HuH-7.5 (cell line): ENCODE results near the gene KRTAP4-9.
"Not testable (repeated sequence)": the region's sequence is repeated elsewhere in the genome, so short reads cannot be mapped to it uniquely, and the experiment has no call there.

Experiments used
- DNase-seq: peaks from one replicate; pipeline ENCODE4 v3.0.0; 2011; ENCODE audit warnings: low spot score

KRTAP4-9 gene

DNA sequence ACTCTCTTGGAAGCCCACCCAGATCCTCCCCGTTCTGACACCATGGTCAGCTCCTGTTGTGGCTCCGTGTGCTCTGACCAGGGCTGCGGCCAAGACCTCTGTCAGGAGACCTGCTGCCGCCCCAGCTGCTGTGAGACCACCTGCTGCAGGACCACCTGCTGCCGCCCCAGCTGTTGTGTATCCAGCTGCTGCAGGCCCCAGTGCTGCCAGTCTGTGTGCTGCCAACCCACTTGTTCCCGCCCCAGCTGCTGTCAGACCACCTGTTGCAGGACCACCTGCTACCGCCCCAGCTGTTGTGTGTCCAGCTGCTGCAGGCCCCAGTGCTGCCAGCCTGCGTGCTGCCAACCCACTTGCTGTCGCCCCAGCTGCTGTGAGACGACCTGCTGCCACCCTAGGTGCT is at the start of gene KRTAP4-9:
TSS of gene KRTAP4-9 (plus strand) at position 43 of the 400 bp plus-strand sequence. CDS start at position 43, 0 bp downstream.
- not testable (repeated sequence) for DNase-seq

DNA sequence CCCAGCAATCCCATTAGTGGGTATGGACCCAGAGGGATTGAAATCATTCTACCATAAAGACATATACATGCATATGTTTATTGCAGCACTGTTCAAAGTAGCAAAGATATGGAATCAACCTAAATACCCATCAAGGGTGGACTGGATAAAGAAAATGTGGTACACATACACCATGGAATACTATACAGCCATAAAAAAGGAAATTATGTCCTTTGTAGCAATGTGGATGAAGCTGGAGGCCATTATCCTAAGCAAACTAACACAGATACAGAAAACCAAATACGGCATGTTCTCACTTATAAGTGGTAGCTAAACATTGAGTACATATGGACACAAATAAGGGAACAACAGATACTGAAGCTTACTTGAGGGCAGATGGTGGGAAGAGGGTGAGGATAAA is 47.6 kb upstream of the KRTAP4-9 start:
- DNase-seq = no peak

DNA sequence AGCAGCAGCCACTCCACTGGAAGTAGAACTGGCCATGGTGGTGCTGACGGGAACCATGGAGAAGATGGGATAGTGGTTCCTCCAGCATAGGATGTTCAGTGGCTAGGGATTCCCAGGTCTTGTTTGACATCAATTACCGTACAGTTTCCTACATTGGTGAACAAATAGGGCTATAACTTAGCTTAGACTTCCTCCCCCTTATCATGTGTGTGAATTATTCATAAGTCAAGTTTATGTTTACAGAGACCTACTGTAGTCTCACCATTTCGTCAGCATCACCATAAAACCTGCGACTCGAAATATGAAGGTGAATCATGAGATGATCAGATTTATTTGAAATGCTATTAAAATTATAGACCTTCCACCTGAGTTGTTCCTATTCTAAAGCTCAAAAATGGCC is 46.4 kb upstream of the KRTAP4-9 start:
- DNase-seq = no peak

- DNase-seq = not testable (repeated sequence)
Measured at GRCh38 chr17:41059276-41060051, 45.7 kb upstream of the KRTAP4-9 start.

DNA sequence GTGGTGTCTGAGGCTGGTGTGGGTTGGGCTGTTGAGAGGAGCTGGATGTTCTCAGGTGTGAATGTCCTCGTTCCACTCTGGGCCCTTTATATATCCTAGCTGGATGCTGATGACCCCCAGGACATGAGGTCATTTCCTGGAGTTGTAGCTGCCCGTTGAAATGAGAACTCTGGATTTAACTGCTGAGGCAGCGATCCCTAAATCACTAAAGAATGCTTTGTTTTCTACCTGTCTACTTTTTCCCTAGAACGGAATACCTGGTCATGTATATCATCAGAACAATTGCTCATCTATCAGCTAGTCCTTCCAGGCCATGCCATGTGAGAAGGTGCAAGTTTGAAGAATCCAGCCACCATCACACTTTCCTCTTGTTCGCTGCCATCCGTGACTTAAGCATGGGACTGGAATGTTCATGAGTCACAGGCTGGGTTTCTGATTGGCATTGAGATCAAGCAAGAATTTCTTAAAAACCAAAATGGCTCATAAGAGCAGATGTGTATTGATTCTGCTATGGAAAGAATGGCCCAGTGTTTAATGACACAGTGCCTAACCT is 45.1 kb upstream of the KRTAP4-9 start, which contains the start of gene KRTAP2-3:
TSS of gene KRTAP2-3 (minus strand) at position 63 of the 553 bp plus-strand sequence. CDS start 64 bp downstream, outside the sequence.
- no peak for DNase-seq

DNA sequence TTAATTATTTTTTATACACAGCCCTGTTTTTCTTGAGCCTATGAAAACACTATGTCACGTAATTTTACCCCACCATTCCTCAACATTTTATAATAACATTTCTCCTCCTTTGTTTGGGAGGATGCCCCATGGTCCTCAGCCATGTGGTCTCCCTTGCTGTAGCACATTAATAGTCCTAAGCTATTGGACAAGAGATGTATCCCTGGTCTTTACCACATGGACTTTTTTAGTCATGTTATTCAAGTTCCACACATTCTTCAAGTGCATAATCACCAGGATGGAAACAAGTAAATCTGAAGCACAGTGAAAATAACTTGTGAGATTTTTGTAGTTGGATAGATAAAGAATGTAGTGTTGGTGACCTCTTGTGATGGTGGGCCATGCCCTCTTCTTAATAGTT is 43.2 kb upstream of the KRTAP4-9 start:
- no peak for DNase-seq

GRCh38 chr17:41063449-41063848 is 41.7 kb upstream of the KRTAP4-9 start:
- no peak for DNase-seq

DNA sequence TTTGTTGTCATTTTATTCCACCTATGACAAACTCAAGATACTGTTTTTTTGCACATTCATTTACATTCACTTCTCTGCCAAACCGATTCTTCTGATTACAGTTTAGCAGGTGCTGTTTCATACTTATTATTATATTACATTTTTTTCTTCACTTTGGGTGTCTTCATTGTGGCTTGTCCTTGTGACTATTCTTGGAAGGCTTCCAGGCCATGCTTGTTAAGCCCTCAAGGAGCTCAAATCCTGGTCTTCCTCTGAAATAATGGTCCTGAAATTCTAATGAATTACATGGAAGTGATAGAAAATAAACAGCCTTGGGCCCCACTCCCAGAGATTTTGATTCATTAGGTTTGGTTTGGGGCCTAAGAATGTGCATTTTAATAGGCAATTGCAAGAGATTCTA is 40.9 kb upstream of the KRTAP4-9 start:
- DNase-seq = no peak

GRCh38 chr17:41065016-41065689 is 40.0 kb upstream of the KRTAP4-9 start:
- DNase-seq = not testable (repeated sequence)

- no peak for DNase-seq
Measured at GRCh38 chr17:41065829-41066624, 39.2 kb upstream of the KRTAP4-9 start, which contains the start of gene KRTAP2-4. TSS of gene KRTAP2-4 (minus strand) at chr17:41065879. CDS start at chr17:41065845, 34 bp downstream.

DNA sequence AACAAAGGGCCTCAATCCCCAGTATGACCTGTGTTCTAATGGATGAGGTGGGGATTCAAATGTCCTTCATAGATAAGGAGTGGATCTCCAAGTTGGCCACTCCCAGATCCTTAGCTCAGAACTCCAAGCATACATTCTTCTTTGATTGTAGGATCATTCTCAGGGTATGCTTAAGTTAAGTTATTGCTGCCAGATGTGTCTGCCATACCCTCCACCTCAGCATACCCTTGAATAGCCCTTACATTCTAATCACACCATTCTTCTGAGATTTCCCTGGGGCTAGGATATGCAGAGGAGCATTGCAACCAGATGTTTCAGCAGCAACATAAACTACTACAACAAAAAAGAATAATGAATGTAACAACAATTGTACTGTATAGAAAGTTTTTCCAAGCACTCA is 37.9 kb upstream of the KRTAP4-9 start:
- DNase-seq = no peak

GRCh38 chr17:41069031-41069430 is 36.2 kb upstream of the KRTAP4-9 start:
- no peak for DNase-seq

- no peak for DNase-seq
Measured at GRCh38 chr17:41071606-41072360, 33.4 kb upstream of the KRTAP4-9 start.

DNA sequence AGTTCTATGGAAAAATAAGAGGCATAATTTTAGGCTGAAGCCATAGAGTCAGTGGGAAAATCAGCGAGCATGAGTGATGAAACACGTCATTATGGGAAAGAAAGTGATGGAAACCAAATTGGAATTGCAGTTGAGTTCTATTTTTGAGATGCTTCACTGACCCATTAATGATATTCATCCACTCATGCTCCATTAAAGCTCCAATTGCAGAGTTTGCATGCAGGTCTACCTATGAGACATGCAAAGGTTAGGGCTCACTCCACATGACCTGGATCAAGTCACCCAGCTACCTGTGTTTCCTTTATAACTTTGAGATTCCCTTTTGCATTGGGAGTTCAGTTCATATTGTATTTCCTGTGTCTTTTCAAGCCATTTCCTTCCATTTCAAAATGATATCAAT is 31.5 kb upstream of the KRTAP4-9 start:
- no peak for DNase-seq

GRCh38 chr17:41076788-41077187 is 28.4 kb upstream of the KRTAP4-9 start:
- no peak for DNase-seq

GRCh38 chr17:41082626-41083025 is 22.6 kb upstream of the KRTAP4-9 start:
- no peak for DNase-seq

DNA sequence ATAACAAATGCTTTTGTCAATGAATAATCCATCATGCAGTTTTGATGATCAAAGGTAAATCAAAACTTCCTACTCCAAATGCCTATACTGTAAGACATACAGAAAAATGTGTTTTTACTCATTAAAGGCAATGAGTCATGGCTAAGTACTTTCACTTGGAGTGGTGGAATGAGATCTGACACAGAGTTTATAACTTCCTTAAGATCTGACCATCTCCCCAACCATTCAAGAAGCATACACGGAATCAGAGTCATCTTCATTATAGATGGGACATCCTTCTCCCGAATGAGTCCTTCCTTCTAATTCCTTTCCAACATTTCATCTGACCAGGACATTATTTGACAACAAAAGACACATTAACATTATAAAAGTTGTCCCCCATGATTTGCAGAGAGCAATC is 21.8 kb upstream of the KRTAP4-9 start:
- DNase-seq = not testable (repeated sequence)

- not testable (repeated sequence) for DNase-seq
Measured at GRCh38 chr17:41084100-41084856, 20.9 kb upstream of the KRTAP4-9 start, which contains the start of gene KRTAP4-7. TSS of gene KRTAP4-7 (plus strand) at chr17:41084150. CDS start at chr17:41084207, 57 bp downstream.

GRCh38 chr17:41088760-41089352 is 16.3 kb upstream of the KRTAP4-9 start:
- not testable (repeated sequence) for DNase-seq

GRCh38 chr17:41096055-41096454 is 9.1 kb upstream of the KRTAP4-9 start:
- DNase-seq = no peak
